HCT116 (cell line): ENCODE measurements around the gene PILRA. TPM values are rescaled to one million over a fixed set of nuclear protein-coding genes. Genes with fewer than 3 reads are reported as not detected.
"Not testable (repeated sequence)": the region's sequence is repeated elsewhere in the genome, so short reads cannot be mapped to it uniquely, and the experiment has no call there.

Source experiments
- ATAC-seq: fragments of 200-7000 bp; cut with Tn5 transposase; 2 replicates; pipeline ENCODE4 v1.9.1; 2020; ENCODE audit warnings: mild to moderate bottlenecking, moderate library complexity
- BruUV-seq: library from RNA; stranded (reverse); fragments of 400-500 nt; replicated peaks from 2 replicates; lab custom pipeline; 2021; lab: Mats Ljungman, UMichigan
- CTCF ChIA-PET: fragments of 300-600 bp; sonication (Branson Sonifier 250); formaldehyde crosslinking; loops from one replicate; lab custom pipeline; 2021; ENCODE audit warnings: antibody characterized with exemption; lab: Charles Lee
- POLR2A ChIA-PET: fragments of 300-600, 350-600 bp; sonication (Branson Sonifier 250); formaldehyde crosslinking; loops from one replicate; lab custom pipeline; 2021; ENCODE audit warnings: antibody characterized with exemption; lab: Charles Lee
- RAD21 ChIA-PET, 2 experiments: fragments of 300-600 bp; sonication (Branson Sonifier 250); formaldehyde crosslinking; loops; one replicate each; lab custom pipeline; 2023; ENCODE audit warnings: low total read pairs in 2 of 2; ENCODE audit not compliant: uncharacterized antibody in 2 of 2, unreplicated experiment in 2 of 2, low non-redundant PET in 1 of 2; lab: Charles Lee
- DNase-seq: peaks from one replicate; pipeline ENCODE4 v3.0.0-alpha.2; 2010; ENCODE audit warnings: low read depth, low spot score
- H2AFZ ChIP-seq: fragments of 200-600 bp; shearing (Covaris generic), sonication (generic); 2 replicates; pipeline ENCODE4 v1.6.1; 2017; ENCODE audit warnings: low read depth, mixed run types, mixed read lengths, antibody characterized with exemption, low read length; ENCODE audit not compliant: poor library complexity, severe bottlenecking
- H3K27ac ChIP-seq: 2 replicates; pipeline ENCODE4 v1.5.1; 2012; ENCODE audit warnings: low read depth, low read length
- H3K27me3 ChIP-seq: fragments of 200-600 bp; sonication (generic); 2 replicates; pipeline ENCODE4 v1.6.1; 2016; ENCODE audit warnings: mixed run types, low read length, mixed read lengths; ENCODE audit not compliant: insufficient read depth
- H3K36me3 ChIP-seq, 2 experiments: fragments of 200-500 bp in 1 of 2; fragments of 200-600 bp in 1 of 2; sonication (Bioruptor generic) in 1 of 2; sonication (generic) in 1 of 2; 2 replicates each; pipeline versions ENCODE4 v1.5.1 to v1.6.1; 2014 to 2016; ENCODE audit warnings: low read length in 2 of 2, inconsistent platforms in 1 of 2, mixed read lengths in 1 of 2, mixed run types in 1 of 2; ENCODE audit not compliant: insufficient read depth in 2 of 2, control insufficient read depth in 1 of 2
- H3K4me1 ChIP-seq, 2 experiments: fragments of 200-600 bp in 1 of 2; sonication (generic) in 1 of 2; 2 replicates each; pipeline versions ENCODE4 v1.5.1 to v1.6.1; 2012 to 2017; ENCODE audit warnings: low read length in 2 of 2, inconsistent platforms in 1 of 2, mild to moderate bottlenecking in 1 of 2, mixed read lengths in 1 of 2, mixed run types in 1 of 2, moderate library complexity in 1 of 2; ENCODE audit not compliant: insufficient read depth in 2 of 2, control insufficient read depth in 1 of 2
- H3K4me2 ChIP-seq: fragments of 200-600 bp; sonication (generic); 2 replicates; pipeline ENCODE4 v1.6.1; 2017; ENCODE audit warnings: mixed run types, low read length, mixed read lengths
- H3K4me3 ChIP-seq, 2 experiments: fragments of 200-600 bp in 1 of 2; sonication (generic) in 1 of 2; replicated peaks in 1 of 2; 2 replicates each; pipeline ENCODE4 v1.5.1; 2011 to 2016; ENCODE audit warnings: low read length in 2 of 2, control low read depth in 1 of 2, low read depth in 1 of 2, mild to moderate bottlenecking in 1 of 2, mixed read lengths in 1 of 2, mixed run types in 1 of 2
- H3K79me2 ChIP-seq: fragments of 200-600 bp; sonication (generic); 2 replicates; pipeline ENCODE4 v1.6.1; 2017; ENCODE audit warnings: mild to moderate bottlenecking, mixed run types, low read length, moderate library complexity, mixed read lengths; ENCODE audit not compliant: insufficient read depth
- H3K9ac ChIP-seq: fragments of 200-600 bp; sonication (generic); 2 replicates; pipeline ENCODE4 v1.6.1; 2016; ENCODE audit warnings: low read length, mixed read lengths
- H3K9me2 ChIP-seq: fragments of 200-600 bp; sonication (generic), shearing (Covaris generic); 2 replicates; pipeline ENCODE4 v1.6.1; 2017; ENCODE audit warnings: mixed run types, mild to moderate bottlenecking, moderate library complexity; ENCODE audit not compliant: insufficient read depth
- H3K9me3 ChIP-seq, 2 experiments: fragments of 200-500 bp in 1 of 2; fragments of 200-600 bp in 1 of 2; sonication (Bioruptor generic) in 1 of 2; sonication (generic) in 1 of 2; 2 replicates each; pipeline ENCODE4 v1.6.1; 2014 to 2017; ENCODE audit warnings: low read length in 2 of 2, mixed read lengths in 2 of 2, inconsistent platforms in 1 of 2, low read depth in 1 of 2, mild to moderate bottlenecking in 1 of 2, mixed run types in 1 of 2, moderate library complexity in 1 of 2; ENCODE audit not compliant: control insufficient read depth in 1 of 2, insufficient read depth in 1 of 2
- H4K20me1 ChIP-seq: fragments of 200-600 bp; sonication (generic), shearing (Covaris generic); 2 replicates; pipeline ENCODE4 v1.6.1; 2017; ENCODE audit warnings: mixed run types, mild to moderate bottlenecking, moderate library complexity; ENCODE audit not compliant: insufficient read depth
- CBX3 ChIP-seq: IDR thresholded peaks from 2 replicates; pipeline ENCODE4 v1.6.1; 2012; ENCODE audit warnings: low read depth
- EGR1 ChIP-seq: IDR thresholded peaks from 2 replicates; pipeline ENCODE4 v1.6.1; 2012; ENCODE audit warnings: low read depth
- ELF1 ChIP-seq: IDR thresholded peaks from 2 replicates; pipeline ENCODE4 v1.6.1; 2012; ENCODE audit warnings: low read depth, borderline replicate concordance
- EZH2 ChIP-seq: fragments of 200-600 bp; sonication (generic); IDR thresholded peaks from 2 replicates; pipeline ENCODE4 v1.6.1; 2017; ENCODE audit warnings: antibody characterized with exemption, mixed run types
- POLR2AphosphoS5 ChIP-seq: IDR thresholded peaks from 2 replicates; pipeline ENCODE4 v1.6.1; 2011; ENCODE audit warnings: mild to moderate bottlenecking, low read depth, low read length, moderate library complexity
- RAD21 ChIP-seq: IDR thresholded peaks from 2 replicates; pipeline ENCODE4 v1.6.1; 2012; ENCODE audit warnings: low read depth, mild to moderate bottlenecking
- SIN3A ChIP-seq: IDR thresholded peaks from 2 replicates; pipeline ENCODE4 v1.6.1; 2012; ENCODE audit warnings: low read depth
- SRF ChIP-seq: IDR thresholded peaks from 2 replicates; pipeline ENCODE4 v1.6.1; 2012; ENCODE audit warnings: low read depth
- ZFX ChIP-seq: fragments of 450-650 bp; IDR thresholded peaks from 2 replicates; pipeline ENCODE4 v1.6.1; 2017
- intact Hi-C: fragments of 100-400 bp; cut with micrococcal nuclease; formaldehyde crosslinking; loops from 2 replicates; pipeline ENCODE4 v1.10.0; 2022
- total RNA-seq: library from RNA; stranded (reverse); gene quantifications from one replicate; pipeline ENCODE4 v1.2.1, GENCODE V29; 2021; ENCODE audit not compliant: unreplicated experiment
- TF ChIP-seq, protein P1 (sequence below), 3 experiments: fragments of 200-600 bp in 1 of 3; sonication (generic) in 1 of 3; IDR thresholded peaks in 2 of 3; conservative IDR thresholded peaks in 1 of 3; 2 replicates each; pipeline ENCODE4 v1.5.1; 2012 to 2017; ENCODE audit warnings: low read depth in 2 of 3, low read length in 2 of 3, antibody characterized with exemption in 1 of 3, borderline replicate concordance in 1 of 3, control low read depth in 1 of 3, mild to moderate bottlenecking in 1 of 3, mixed read lengths in 1 of 3, mixed run types in 1 of 3, moderate library complexity in 1 of 3; ENCODE audit not compliant: insufficient read depth in 1 of 3
- TF ChIP-seq, protein P2 (sequence below): IDR thresholded peaks from 2 replicates; pipeline ENCODE4 v1.6.1; 2011; ENCODE audit warnings: mild to moderate bottlenecking, low read length, moderate library complexity; ENCODE audit not compliant: insufficient replicate concordance; ENCODE audit errors: extremely low read depth
- TF ChIP-seq, protein P3 (sequence below): IDR thresholded peaks from 2 replicates; pipeline ENCODE4 v1.6.1; 2012

The PILRA gene
- total RNA-seq, 1 experiment from 2014 or later: 1.8 TPM

DNA sequence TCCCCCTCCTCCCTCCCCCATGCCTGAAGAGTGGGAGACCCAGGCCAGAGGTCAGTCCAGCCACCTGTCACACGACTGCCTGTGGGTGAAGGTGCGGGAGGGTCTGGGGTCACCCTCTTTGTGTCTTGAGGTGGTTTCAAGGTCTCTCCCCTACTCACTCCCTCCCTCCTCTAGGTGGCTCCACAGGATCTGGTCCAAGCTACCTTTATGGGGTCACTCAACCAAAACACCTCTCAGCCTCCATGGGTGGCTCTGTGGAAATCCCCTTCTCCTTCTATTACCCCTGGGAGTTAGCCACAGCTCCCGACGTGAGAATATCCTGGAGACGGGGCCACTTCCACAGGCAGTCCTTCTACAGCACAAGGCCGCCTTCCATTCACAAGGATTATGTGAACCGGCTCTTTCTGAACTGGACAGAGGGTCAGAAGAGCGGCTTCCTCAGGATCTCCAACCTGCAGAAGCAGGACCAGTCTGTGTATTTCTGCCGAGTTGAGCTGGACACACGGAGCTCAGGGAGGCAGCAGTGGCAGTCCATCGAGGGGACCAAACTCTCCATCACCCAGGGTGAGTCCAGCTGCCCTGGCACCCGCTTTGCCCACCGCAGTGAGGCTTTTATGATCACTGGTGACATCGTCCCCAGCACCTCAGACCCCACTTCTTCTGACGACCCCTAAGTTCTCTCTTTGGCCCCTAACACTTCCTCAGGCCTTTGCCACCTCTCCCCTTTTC is 747 bp downstream of the PILRA start:
- H3K4me2 ChIP-seq, H3K27me3 ChIP-seq, H3K4me3 ChIP-seq, POLR2A ChIA-PET, H3K4me1 ChIP-seq, H4K20me1 ChIP-seq, H2AFZ ChIP-seq, CTCF ChIA-PET, H3K9me3 ChIP-seq, H3K27ac ChIP-seq, DNase-seq, H3K36me3 ChIP-seq, BruUV-seq, intact Hi-C loops, RAD21 ChIA-PET, H3K79me2 ChIP-seq, H3K9me2 ChIP-seq, H3K9ac ChIP-seq: not testable (repeated sequence)
- TF ChIP-seq, protein P1, sequence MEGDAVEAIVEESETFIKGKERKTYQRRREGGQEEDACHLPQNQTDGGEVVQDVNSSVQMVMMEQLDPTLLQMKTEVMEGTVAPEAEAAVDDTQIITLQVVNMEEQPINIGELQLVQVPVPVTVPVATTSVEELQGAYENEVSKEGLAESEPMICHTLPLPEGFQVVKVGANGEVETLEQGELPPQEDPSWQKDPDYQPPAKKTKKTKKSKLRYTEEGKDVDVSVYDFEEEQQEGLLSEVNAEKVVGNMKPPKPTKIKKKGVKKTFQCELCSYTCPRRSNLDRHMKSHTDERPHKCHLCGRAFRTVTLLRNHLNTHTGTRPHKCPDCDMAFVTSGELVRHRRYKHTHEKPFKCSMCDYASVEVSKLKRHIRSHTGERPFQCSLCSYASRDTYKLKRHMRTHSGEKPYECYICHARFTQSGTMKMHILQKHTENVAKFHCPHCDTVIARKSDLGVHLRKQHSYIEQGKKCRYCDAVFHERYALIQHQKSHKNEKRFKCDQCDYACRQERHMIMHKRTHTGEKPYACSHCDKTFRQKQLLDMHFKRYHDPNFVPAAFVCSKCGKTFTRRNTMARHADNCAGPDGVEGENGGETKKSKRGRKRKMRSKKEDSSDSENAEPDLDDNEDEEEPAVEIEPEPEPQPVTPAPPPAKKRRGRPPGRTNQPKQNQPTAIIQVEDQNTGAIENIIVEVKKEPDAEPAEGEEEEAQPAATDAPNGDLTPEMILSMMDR (IDR thresholded peaks at IDR 0.05 in 2 of 3, conservative IDR thresholded peaks at IDR 0.05 in 1 of 3; ENCODE audit: borderline replicate concordance in 1 of 3, insufficient read depth in 1 of 3, low read depth in 2 of 3, low read length in 2 of 3): 0 out of 6 replicates have a peak, but pooled peaks of 1 of the 3 experiments have one; percentile 9
- TF ChIP-seq RAD21: peak; percentile 30; the same call in 1 of the 2 replicates
- ATAC-seq: peak; percentile 59

DNA sequence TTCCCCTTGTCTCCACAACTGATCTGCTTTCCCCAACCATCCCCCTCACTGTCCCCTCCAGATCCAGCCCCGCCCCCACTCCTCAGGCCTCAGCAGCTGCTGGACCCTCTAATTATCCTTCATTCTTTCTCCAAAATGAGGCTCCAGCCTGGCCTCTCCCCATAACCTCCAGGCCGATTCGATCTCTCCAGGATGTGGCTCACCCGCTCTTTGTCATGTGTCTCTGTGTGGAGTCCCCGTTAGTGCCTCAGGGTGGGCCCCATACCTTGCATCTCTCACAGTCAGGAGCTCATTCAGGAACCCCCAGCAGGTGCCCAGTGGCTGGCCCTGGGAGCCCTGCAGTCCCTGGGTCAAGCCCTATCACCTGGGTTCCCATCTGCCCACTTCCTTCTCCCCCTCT is 1.3 kb downstream of the PILRA start:
- Histone ChIP-seq H3K9ac (no peak overlapping the region), H3K4me3 (no peak overlapping the region), H2AFZ (no peak overlapping the region), H4K20me1 (no peaks in the 10 kb centered on the region), H3K27me3 (no peaks in the 10 kb centered on the region), H3K79me2 (no peaks in the 10 kb centered on the region), H3K36me3 (no peaks in the 10 kb centered on the region), H3K9me2 (no peaks in the 10 kb centered on the region), H3K9me3 (no peaks in the 10 kb centered on the region), H3K4me2 (no peak overlapping the region), H3K4me1 (no peaks in the 10 kb centered on the region), H3K27ac (no peak overlapping the region)
- DNase-seq: no peak
- ATAC-seq: no peak
- TF ChIP-seq SRF (no peak), EZH2 (no peak), EGR1 (no peak), ZFX (no peak), CBX3 (no peak), POLR2AphosphoS5 (no peak), SIN3A (no peak), ELF1 (no peak), RAD21 (no peak)
- TF ChIP-seq, protein P2, sequence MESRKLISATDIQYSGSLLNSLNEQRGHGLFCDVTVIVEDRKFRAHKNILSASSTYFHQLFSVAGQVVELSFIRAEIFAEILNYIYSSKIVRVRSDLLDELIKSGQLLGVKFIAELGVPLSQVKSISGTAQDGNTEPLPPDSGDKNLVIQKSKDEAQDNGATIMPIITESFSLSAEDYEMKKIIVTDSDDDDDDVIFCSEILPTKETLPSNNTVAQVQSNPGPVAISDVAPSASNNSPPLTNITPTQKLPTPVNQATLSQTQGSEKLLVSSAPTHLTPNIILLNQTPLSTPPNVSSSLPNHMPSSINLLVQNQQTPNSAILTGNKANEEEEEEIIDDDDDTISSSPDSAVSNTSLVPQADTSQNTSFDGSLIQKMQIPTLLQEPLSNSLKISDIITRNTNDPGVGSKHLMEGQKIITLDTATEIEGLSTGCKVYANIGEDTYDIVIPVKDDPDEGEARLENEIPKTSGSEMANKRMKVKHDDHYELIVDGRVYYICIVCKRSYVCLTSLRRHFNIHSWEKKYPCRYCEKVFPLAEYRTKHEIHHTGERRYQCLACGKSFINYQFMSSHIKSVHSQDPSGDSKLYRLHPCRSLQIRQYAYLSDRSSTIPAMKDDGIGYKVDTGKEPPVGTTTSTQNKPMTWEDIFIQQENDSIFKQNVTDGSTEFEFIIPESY: no peak
- TF ChIP-seq, protein P3, sequence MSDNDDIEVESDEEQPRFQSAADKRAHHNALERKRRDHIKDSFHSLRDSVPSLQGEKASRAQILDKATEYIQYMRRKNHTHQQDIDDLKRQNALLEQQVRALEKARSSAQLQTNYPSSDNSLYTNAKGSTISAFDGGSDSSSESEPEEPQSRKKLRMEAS: no peak
- BruUV-seq: no TSS peak
- intact Hi-C loops: no loop called here
- ChIA-PET POLR2A (no interaction called here), CTCF (no interaction called here), RAD21 (no interaction called here)
